Aorta (tissue), 5 donors: Measurements from ENCODE around the gene MAP1LC3B. TPM values are rescaled to one million over a fixed set of nuclear protein-coding genes. Genes with fewer than 3 reads are reported as not detected.

Source experiments
- ATAC-seq: fragments of 200-7000 bp; cut with Tn5 transposase; one replicate; pipeline ENCODE4 v1.9.1; 2022; ENCODE audit warnings: moderate library complexity; ENCODE audit not compliant: low FRiP score
- DNase-seq, 2 donors: peaks; one replicate each; pipeline ENCODE4 v3.0.0-alpha.2; 2020
- H3K27ac ChIP-seq, 2 donors: one replicate each; pipeline ENCODE4 v1.5.1; 2013; ENCODE audit warnings: low read length in 2 of 2, mild to moderate bottlenecking in 2 of 2, moderate library complexity in 2 of 2, control low read depth in 1 of 2, inconsistent platforms in 1 of 2, low read depth in 1 of 2
- H3K27me3 ChIP-seq, 2 donors: one replicate each; pipeline ENCODE4 v1.6.1; 2013; ENCODE audit warnings: control low read depth in 1 of 2, low read length in 1 of 2, mild to moderate bottlenecking in 1 of 2, moderate library complexity in 1 of 2; ENCODE audit not compliant: insufficient read depth in 2 of 2, control insufficient read depth in 1 of 2
- H3K36me3 ChIP-seq, 2 donors: one replicate each; pipeline ENCODE4 v1.6.1; 2013; ENCODE audit warnings: control low read depth in 1 of 2, low read length in 1 of 2, mild to moderate bottlenecking in 1 of 2; ENCODE audit not compliant: insufficient read depth in 2 of 2, control insufficient read depth in 1 of 2
- H3K4me1 ChIP-seq, 2 donors: one replicate each; pipeline ENCODE4 v1.6.1; 2013; ENCODE audit warnings: low read length in 2 of 2, control low read depth in 1 of 2, mild to moderate bottlenecking in 1 of 2, moderate library complexity in 1 of 2; ENCODE audit not compliant: insufficient read depth in 2 of 2, control insufficient read depth in 1 of 2
- H3K4me3 ChIP-seq, 2 donors: one replicate each; pipeline ENCODE4 v1.5.1; 2013; ENCODE audit warnings: low read length in 2 of 2, control low read depth in 1 of 2, mild to moderate bottlenecking in 1 of 2
- H3K9me3 ChIP-seq: one replicate; pipeline ENCODE4 v1.6.1; 2013; ENCODE audit warnings: mild to moderate bottlenecking, low read length; ENCODE audit not compliant: control insufficient read depth
- WGBS, 2 donors: extraction: QIAGEN DNeasy Blood & Tissue Kit; methylation state at CpG; one replicate each; pipeline ENCODE4 v1.1.7; 2013; 5-methylcytosine and 5-hydroxymethylcytosine counted together
- intact Hi-C, 2 donors: fragments of 100-400 bp; cut with DNase I; formaldehyde crosslinking; loops; one replicate each; pipeline versions ENCODE4 v1.14.2 to v1.15.0; 2022
- polyA plus RNA-seq, 2 donors: library from polyadenylated mRNA; stranded (reverse); fragments of 200-250 nt; gene quantifications; one replicate each; pipeline ENCODE4 v1.2.3, GENCODE V29; 2013
- total RNA-seq, 2 donors: library from RNA; stranded (reverse); fragmentation: NEBNext Ultra II Directional; extraction: Animal tissue kit (Norgen Biotek cat#: 25700); gene quantifications; one replicate each; pipeline ENCODE4 v1.2.1, GENCODE V29; 2021
- donor health status: healthy with polysubstance abuse.
- donor health status: Bipolar disorder and iron deficiency.
- donor health status: DM: no; HTN: no; CAD: no.
- donor health status: DM: no; HTN: no; CAD: no.
- donor health status: DM: yes; HTN: yes; CAD: no.

The MAP1LC3B gene
- total and polyA plus RNA-seq, 4 donors, result 57.0 to 61.7 (median 60.7) TPM

GRCh38 chr16:87346517-87347060, 45.5 kb upstream of the MAP1LC3B start:
- no peaks in the 10 kb centered on the region for H3K9me3 ChIP-seq
- no peak overlapping the region for H3K27ac ChIP-seq
- no peak overlapping the region for H3K4me3 ChIP-seq
- ATAC-seq (no peak), DNase-seq (no peak)
- WGBS, 2 donors, result 93% methylated on average over 21 of the region's 21 CpGs
- no peaks in the 10 kb centered on the region for H3K27me3 ChIP-seq
- intact Hi-C loops, result no loop called here
- H3K4me1 ChIP-seq, result no peaks in the 10 kb centered on the region
- peaks cover 0 to 4% of the 10 kb centered on the region in 2 donors for H3K36me3 ChIP-seq

- Histone ChIP-seq H3K4me1 (no peaks in the 10 kb centered on the region), H3K36me3 (peaks cover 0 to 1% of the 10 kb centered on the region in 2 donors), H3K27ac (no peak overlapping the region), H3K9me3 (no peaks in the 10 kb centered on the region), H3K27me3 (no peaks in the 10 kb centered on the region), H3K4me3 (no peak overlapping the region)
- intact Hi-C loops, result no loop called here
- DNase-seq (no peak), ATAC-seq (no peak)
- 95% methylated on average over 13 of the region's 13 CpGs for WGBS, 2 donors
Measured at GRCh38 chr16:87347932-87348615, 44.1 kb upstream of the MAP1LC3B start.

- H3K9me3 ChIP-seq, result no peaks in the 10 kb centered on the region
- H3K36me3 ChIP-seq, result peaks cover 0 to 1% of the 10 kb centered on the region in 2 donors
- H3K27me3 ChIP-seq, result no peaks in the 10 kb centered on the region
- no peak overlapping the region for H3K4me3 ChIP-seq
- DNase-seq (no peak), ATAC-seq (no peak)
- no peak overlapping the region for H3K27ac ChIP-seq
- 93% methylated on average over 13 of the region's 13 CpGs for WGBS, 2 donors
- no peaks in the 10 kb centered on the region for H3K4me1 ChIP-seq
- intact Hi-C loops, result no loop called here
Measured at GRCh38 chr16:87348616-87349157, 43.4 kb upstream of the MAP1LC3B start.

GRCh38 chr16:87350031-87350430, 42.1 kb upstream of the MAP1LC3B start:
- Histone ChIP-seq H3K36me3 (peaks cover 0 to 1% of the 10 kb centered on the region in 2 donors), H3K4me1 (no peaks in the 10 kb centered on the region), H3K27ac (no peak overlapping the region), H3K4me3 (no peak overlapping the region), H3K27me3 (no peaks in the 10 kb centered on the region), H3K9me3 (no peaks in the 10 kb centered on the region)
- no peak for ATAC-seq
- 84 to 90% methylated on average over 8 of the region's 8 CpGs for WGBS, 2 donors
- DNase-seq, result no peak
- intact Hi-C loops, result no loop called here

- H3K36me3 ChIP-seq, result peaks cover 0 to 1% of the 10 kb centered on the region in 2 donors
- ATAC-seq (no peak), DNase-seq (no peak)
- no peaks in the 10 kb centered on the region for H3K4me1 ChIP-seq
- intact Hi-C loops, result no loop called here
- no peak overlapping the region for H3K4me3 ChIP-seq
- no peak overlapping the region for H3K27ac ChIP-seq
- H3K27me3 ChIP-seq, result no peaks in the 10 kb centered on the region
- WGBS, 2 donors, result 26 to 41% methylated on average over 23 of the region's 23 CpGs
- no peaks in the 10 kb centered on the region for H3K9me3 ChIP-seq
Measured at GRCh38 chr16:87350681-87351319, 41.3 kb upstream of the MAP1LC3B start.

GRCh38 chr16:87351320-87351698, 40.8 kb upstream of the MAP1LC3B start:
- intact Hi-C loops, result no loop called here
- Histone ChIP-seq H3K4me1 (no peaks in the 10 kb centered on the region), H3K4me3 (no peak overlapping the region), H3K36me3 (peaks cover 0 to 1% of the 10 kb centered on the region in 2 donors), H3K9me3 (no peaks in the 10 kb centered on the region), H3K27ac (no peak overlapping the region), H3K27me3 (no peaks in the 10 kb centered on the region)
- no peak for DNase-seq
- 59 to 61% methylated on average over 9 of the region's 9 CpGs for WGBS, 2 donors
- no peak for ATAC-seq

- H3K36me3 ChIP-seq, result no peaks in the 10 kb centered on the region
- no peak for ATAC-seq
Measured at GRCh38 chr16:87352818-87353217, 39.3 kb upstream of the MAP1LC3B start.

GRCh38 chr16:87353613-87354012, 38.5 kb upstream of the MAP1LC3B start:
- Histone ChIP-seq H3K36me3 (peaks cover 0 to 2% of the 10 kb centered on the region in 2 donors), H3K4me3 (no peak overlapping the region), H3K27me3 (no peaks in the 10 kb centered on the region), H3K9me3 (no peaks in the 10 kb centered on the region), H3K27ac (no peak overlapping the region), H3K4me1 (no peaks in the 10 kb centered on the region)
- WGBS, 2 donors, result 89 to 91% methylated on average over 17 of the region's 17 CpGs
- DNase-seq, result no peak
- ATAC-seq, result no peak
- intact Hi-C loops, result no loop called here

More at GRCh38 chr16:87352818-87353217, 39.3 kb upstream of the MAP1LC3B start:
- intact Hi-C loops, result no loop called here
- Histone ChIP-seq H3K27me3 (no peaks in the 10 kb centered on the region), H3K4me3 (no peak overlapping the region), H3K27ac (no peak overlapping the region), H3K4me1 (no peaks in the 10 kb centered on the region), H3K9me3 (no peaks in the 10 kb centered on the region)
- WGBS, 2 donors, result 93 to 94% methylated on average over 15 of the region's 15 CpGs
- DNase-seq, result no peak
